NCI-H2196 treated with DMSO at 0.1 percent for 48 hours (cell line): ENCODE data around the gene PERCC1.
"Not testable (repeated sequence)": the region's sequence is repeated elsewhere in the genome, so short reads cannot be mapped to it uniquely, and the experiment has no call there.

Source experiments
- DNase-seq: peaks from one replicate; lab custom pipeline; 2025; ENCODE audit not compliant: unreplicated experiment; lab: John Stamatoyannopoulos, UW

Gene PERCC1

DNA sequence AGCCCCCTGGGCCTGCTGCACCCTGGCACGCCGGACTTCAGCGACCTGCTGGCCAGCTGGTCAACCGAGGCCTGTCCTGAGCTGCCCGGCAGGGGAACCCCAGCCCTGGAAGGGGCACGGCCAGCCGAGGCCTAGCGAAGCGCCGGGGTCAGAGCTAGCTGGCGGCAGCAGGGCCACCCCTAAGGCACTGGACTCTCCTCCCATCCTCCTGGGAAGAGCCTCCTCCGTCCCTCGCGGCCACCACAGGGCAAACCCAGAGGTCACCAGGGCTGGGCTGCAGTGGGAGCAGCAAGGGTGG, 2.3 kb downstream of the PERCC1 start:
- no peak for DNase-seq

GRCh38 chr16:1433756-1434155, 2.9 kb downstream of the PERCC1 start:
- DNase-seq: no peak

DNA sequence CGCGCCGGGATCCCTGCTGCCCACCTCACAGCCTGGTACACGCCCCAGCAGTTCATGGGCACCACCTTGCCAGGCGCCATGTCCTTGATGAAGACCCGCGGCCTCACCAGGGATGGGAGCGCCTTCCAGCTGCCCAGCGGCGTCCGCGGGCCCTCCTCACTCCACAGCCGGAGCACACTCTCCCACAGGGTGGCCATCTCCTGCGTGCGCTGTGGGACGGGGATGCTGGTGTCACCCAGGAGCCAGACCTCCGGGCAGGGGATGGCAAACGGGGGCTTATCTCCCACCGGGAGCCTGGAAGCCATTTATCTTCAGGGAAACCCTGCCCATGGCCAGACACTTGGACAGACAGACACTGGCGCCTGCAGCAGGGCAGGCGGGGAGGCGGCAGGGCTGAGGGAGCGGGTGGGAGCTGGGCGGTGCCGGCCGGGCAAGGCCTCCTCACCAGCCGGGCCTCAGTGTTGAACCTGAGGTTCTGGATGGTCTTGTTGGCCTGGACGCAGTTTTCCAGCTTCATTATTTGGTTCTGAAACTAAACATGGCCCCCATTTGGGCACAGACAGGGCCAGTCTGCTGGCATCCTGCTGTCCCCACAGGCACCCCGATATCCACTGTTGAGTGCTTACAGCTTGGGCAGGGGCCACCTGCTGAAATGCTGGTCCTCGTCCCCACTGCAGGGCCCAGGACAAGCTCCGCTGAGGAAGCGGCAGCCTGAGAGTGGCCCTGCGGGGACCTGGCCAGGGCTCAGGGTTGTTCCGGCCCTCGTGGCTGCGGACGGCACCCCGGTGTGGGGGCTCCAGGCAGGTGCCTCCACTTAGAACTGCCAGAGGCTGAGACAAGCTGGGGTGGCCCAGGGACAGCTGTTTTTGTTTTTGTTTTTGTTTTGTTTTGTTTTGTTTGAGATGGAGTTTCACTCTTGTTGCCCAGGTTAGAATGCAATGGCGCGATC, 4.0 kb downstream of the PERCC1 start:
- DNase-seq: no peak

- DNase-seq: no peak
These were observed 5.2 kb downstream of the PERCC1 start for GRCh38 chr16:1435921-1436697.

- DNase-seq: no peak
These were observed 6.0 kb downstream of the PERCC1 start for GRCh38 chr16:1436731-1437355.

DNA sequence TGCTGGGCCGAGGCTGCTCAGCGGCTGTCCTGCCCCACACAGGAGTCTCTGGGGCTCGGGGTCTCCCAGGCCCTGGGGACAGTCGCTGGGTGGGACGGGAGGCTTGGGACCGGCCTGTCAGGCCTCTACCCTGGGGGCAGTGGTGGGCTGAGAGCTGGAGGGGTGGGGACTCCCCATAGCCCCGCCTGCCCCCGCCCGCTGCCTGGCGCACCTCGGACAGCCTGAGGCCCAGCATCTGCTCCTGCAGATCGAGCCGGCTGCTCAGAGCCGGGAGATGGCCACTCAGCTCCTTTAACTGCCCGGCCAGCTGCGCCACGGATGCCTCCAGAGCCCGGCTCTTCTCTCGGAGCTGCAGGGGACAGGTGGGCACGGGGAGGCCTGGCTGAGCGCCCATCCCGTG, 6.7 kb downstream of the PERCC1 start:
- no peak for DNase-seq

DNA sequence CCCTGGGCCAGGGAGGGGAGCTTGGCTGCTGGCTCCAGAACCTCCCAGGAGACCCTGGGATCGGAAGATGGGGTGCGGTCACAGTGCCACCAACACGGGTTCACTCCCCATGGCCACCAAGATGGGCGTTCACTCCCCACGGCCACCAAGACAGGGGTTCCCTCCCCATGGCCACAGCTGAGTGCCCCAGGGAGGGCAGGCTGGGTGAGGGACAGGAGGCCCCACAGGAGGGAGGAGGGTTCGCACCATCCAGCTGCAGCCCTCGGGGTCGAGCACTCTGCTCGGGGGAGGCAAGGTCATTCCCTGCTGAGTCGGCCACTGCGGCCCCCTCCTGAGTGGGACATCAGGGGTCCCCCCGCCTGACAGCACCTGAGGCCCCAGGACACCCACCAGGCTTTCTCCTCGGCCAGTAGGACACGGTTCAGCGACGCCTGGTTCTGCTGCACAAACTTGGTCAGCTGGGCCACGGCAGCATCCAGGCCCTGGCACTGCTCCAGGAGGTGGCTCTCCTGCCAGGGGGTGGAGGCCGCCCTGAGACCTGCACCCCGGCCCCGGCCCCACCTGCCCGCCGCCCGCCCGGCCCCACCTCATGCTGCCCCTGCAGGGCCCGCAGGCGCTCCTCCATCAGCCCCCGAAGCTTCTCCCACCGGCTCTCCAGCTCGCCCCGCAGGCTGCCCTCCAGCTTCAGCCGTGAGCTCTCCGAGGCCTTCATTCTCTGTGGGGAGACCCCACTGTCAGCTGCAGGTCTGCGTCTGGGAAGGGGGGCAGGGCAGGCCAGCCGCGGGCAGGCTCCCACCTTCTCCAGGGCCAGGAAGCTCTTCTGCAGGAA, 7.6 kb downstream of the PERCC1 start:
- no peak for DNase-seq

DNA sequence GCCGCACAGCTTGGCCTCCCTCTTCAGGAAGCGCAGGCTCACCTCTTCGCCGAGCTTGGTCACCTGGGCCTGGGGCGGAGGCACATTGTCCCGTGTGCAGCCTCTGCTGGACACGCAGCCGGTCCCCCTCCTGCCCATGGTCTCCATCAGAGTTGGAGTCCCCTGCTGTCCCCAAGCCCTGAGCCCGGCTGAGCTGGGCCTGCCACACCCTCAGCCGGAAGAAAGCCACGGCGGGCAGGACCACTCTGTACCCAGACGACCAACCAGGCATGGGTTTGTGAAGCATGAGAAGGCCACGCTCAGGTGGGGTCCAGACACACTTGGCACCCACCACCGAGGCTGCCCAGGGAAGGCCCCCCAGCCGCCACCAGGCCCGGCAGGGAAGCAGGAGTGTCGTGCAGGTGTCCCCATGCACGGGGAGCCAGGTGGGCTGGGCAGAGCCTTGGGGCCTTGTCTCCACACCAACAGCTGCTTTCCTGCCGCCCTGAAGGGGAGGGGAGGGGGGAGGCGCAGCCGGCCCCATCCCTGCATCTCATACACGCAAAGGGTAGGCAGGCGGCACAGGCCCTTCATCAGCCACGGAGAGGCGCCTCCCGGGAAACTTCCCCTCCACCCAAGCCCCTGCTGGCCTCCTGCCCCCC, 8.3 kb downstream of the PERCC1 start:
- DNase-seq: no peak

- DNase-seq: not testable (repeated sequence)
These were observed 8.8 kb downstream of the PERCC1 start for GRCh38 chr16:1439699-1440074.

- no peak for DNase-seq
These were observed 10.5 kb downstream of the PERCC1 start for GRCh38 chr16:1441391-1441829.

- no peak for DNase-seq
These were observed 11.8 kb downstream of the PERCC1 start for GRCh38 chr16:1442697-1443096.

GRCh38 chr16:1443403-1443973, 12.6 kb downstream of the PERCC1 start:
- no peak for DNase-seq

DNA sequence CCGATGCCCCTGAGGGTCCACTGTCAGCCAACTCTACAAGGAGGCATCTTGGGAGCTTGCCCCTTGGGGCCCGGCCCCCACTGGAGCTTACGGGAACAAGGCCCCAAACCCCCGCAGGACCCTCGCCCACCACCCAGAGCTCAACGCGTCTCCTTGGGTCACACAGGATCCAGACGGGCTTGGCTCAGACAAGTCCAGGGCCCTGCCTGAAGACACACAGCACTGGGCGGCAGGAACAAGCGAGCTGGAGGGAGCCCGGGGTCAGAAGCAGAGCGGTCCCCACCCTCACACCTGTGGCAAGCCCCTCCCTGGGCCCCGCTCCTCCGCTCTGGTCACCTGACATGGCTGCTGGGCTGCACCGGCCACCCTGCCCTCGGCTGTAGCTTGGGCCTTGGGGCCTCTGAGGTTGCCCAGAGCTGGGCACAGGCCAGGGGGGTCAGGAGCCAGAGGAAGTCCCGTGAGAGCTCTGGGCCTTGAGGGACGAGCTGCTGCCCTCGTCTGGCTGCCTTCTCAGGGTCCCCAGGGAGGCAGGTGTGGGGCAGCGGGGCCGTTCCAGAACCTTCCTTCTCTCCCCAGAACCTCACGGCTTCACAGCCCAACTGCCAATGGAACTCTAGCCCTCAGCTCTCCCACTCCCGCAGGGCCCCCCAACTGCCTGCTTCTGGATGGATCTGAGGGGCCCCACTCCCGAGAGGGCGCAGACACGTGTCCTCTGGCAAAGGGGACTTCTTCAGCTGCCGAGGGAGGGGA, 13.3 kb downstream of the PERCC1 start, which contains the start of gene CCDC154:
CCDC154 (minus strand) TSS at position 577 of the 750 bp plus-strand sequence; CDS start at position 343, 234 bp downstream.
- DNase-seq: no peak

DNA sequence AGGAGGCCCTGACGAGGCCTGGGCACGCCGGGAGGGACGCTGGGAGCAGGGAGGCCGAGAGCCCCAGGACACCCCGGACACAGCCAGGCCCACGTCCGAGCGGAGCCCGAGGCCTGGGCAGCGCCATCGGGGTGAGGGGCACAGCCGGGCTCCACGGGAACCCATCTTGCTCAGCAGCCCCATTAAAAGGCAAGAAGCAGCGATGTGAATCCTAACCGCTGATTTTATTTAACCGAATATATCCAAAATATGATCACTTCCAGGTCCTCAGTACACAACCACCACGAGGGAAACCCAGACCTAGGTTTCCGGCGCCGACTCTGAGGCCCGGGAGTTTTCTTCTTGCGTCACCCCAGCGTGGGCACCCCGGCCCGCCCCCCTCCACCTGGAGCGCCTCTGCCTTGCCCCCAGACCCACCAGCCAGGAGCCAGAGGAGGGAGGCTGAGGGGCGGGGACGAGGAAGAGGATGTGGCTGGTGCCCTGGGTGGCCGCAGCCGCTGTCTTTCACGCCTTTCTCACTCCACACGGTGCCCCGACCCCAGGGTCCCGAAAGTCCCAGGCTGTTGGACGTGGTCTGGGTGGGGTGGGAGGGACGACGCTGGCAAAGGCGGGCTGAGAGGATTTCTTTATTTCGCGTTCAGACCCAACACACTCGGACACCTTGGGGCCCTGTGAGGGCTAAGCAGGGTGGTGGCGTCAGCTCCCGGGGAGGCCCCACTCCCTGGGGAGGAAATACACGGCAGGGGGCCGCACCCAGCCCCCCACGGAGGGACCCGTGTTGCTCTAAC, 14.0 kb downstream of the PERCC1 start:
- no peak for DNase-seq

GRCh38 chr16:1445518-1446203, 14.8 kb downstream of the PERCC1 start:
- DNase-seq: no peak

- no peak for DNase-seq
These were observed 15.6 kb downstream of the PERCC1 start for GRCh38 chr16:1446296-1447080.

DNA sequence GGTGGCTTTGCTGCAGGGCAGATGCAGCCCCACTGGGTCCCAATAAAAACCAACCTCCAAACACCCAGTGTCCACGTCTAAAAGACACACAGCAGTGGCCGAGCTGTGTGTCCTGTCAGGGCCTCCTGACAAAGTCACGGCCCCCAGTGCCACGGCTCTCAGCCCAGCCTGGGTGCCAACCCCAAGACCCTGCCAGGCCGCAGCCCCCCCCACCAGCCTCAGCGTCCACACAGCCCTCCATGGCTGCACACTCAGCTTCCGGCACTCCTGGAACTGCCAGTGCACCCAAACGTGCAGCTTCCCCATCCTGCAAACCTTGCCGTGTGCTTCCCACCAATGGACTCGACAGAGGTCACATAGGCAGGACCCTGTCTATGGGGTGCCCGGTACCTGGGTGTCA, 17.1 kb downstream of the PERCC1 start:
- no peak for DNase-seq
